ENCODE results near the gene NACC1. TPM values are rescaled to one million over a fixed set of nuclear protein-coding genes. Genes with fewer than 3 reads are reported as not detected.
A peak's percentile ranks its signal among the peaks of the same experiment; 100 is the strongest.

The NACC1 gene
- total RNA-seq, 4 donors from 2014 or later = 12.0 to 44.7 (median 23.0) TPM

GRCh38 chr19:13082192-13083007 is 35.7 kb upstream of the NACC1 start:
- TF ChIP-seq, protein P1, sequence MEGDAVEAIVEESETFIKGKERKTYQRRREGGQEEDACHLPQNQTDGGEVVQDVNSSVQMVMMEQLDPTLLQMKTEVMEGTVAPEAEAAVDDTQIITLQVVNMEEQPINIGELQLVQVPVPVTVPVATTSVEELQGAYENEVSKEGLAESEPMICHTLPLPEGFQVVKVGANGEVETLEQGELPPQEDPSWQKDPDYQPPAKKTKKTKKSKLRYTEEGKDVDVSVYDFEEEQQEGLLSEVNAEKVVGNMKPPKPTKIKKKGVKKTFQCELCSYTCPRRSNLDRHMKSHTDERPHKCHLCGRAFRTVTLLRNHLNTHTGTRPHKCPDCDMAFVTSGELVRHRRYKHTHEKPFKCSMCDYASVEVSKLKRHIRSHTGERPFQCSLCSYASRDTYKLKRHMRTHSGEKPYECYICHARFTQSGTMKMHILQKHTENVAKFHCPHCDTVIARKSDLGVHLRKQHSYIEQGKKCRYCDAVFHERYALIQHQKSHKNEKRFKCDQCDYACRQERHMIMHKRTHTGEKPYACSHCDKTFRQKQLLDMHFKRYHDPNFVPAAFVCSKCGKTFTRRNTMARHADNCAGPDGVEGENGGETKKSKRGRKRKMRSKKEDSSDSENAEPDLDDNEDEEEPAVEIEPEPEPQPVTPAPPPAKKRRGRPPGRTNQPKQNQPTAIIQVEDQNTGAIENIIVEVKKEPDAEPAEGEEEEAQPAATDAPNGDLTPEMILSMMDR (IDR thresholded peaks at IDR 0.05) = no peak
- ATAC-seq (ENCODE audit: low FRiP score) (peak; percentile 30), DNase-seq (ENCODE audit: low spot score) (no peak)

GRCh38 chr19:13083008-13083404 is 35.1 kb upstream of the NACC1 start:
- TF ChIP-seq, protein P1 (IDR thresholded peaks at IDR 0.05) = no peak
- DNase-seq (ENCODE audit: low spot score) (no peak), ATAC-seq (ENCODE audit: low FRiP score) (no peak)

DNA sequence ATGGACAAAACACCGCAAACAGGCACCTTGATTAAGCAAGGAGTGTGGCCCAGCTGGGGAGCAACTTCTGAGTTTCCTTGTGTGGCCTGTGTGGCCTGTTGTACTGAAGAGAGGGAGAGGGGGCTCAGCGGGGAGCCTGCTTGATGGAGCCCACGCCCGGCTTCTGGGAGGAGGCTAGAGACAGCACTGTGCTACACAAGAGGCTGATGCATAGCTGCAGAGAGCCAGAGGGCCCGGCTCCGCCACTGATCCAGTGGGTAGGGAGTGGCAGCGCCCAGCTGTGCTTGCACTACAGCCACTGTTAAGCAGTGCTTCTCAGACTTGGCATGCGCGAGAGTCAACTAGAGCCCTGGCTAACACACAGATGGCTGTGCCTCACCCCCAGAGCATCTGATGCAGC is 34.4 kb upstream of the NACC1 start:
- ATAC-seq (ENCODE audit: low FRiP score) (no peak), DNase-seq (ENCODE audit: low spot score) (no peak)
- TF ChIP-seq, protein P1 (IDR thresholded peaks at IDR 0.05) = no peak

DNA sequence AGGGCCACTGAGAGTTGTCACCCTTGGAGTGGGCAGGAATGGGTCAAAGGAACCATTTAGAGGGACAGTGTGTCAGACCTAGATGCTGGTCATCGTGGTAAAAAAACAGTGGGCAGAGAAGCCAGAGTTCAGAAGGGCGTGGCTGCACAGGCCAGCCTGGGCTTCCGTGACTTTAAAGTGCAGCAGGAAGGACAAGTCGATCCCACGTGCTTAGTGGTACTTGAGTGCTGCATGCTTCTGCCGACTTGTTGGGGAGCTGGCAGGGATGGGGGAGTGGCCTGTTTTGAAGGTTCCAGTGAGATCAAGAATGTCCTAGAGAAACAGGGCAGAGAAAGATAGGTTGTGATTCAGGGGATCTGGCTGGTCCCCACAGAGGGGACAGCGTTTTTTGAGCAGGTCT is 32.4 kb upstream of the NACC1 start:
- TF ChIP-seq, protein P1 (IDR thresholded peaks at IDR 0.05) = no peak
- DNase-seq (ENCODE audit: low spot score) (no peak), ATAC-seq (ENCODE audit: low FRiP score) (no peak)

DNA sequence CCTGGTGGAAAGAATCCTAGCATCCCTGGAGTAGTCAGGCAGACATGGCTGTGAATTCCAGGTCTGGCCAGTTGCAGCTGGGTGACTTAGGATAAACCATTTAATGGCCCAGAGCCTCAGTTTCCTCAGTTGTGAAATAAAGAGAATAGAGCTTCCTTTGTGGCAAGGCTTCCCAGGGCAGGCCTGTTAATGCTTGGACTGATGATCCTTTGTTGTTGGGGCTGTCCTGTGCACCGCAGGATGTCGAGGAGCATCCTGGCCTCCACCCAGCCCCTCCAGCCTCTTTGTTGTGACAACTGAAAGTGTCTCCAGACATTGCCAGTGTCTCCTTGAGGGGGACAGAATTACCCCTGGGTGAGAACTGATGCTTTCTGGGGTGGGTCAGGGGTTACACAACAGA is 31.7 kb upstream of the NACC1 start:
- DNase-seq (ENCODE audit: low spot score) (no peak), ATAC-seq (ENCODE audit: low FRiP score) (no peak)
- TF ChIP-seq, protein P1 (IDR thresholded peaks at IDR 0.05) = no peak

- DNase-seq (ENCODE audit: low spot score) = no peak
- TF ChIP-seq, protein P1 (IDR thresholded peaks at IDR 0.05) = no peak
- no peak for ATAC-seq (ENCODE audit: low FRiP score)
Measured at GRCh38 chr19:13087295-13087694, 30.8 kb upstream of the NACC1 start.

Measured in omental fat pad (tissue), 4 donors.